Hematopoietic multipotent progenitor cell treated with erythropoietin and hydrocortisone succinate and interleukin-3 and kit ligand, for 8 days (in vitro differentiated cells): ENCODE results near the gene CEP192.

Experiments used
- DNase-seq: peaks from one replicate; pipeline ENCODE4 v3.0.0-alpha.2; 2015

The CEP192 gene

DNA sequence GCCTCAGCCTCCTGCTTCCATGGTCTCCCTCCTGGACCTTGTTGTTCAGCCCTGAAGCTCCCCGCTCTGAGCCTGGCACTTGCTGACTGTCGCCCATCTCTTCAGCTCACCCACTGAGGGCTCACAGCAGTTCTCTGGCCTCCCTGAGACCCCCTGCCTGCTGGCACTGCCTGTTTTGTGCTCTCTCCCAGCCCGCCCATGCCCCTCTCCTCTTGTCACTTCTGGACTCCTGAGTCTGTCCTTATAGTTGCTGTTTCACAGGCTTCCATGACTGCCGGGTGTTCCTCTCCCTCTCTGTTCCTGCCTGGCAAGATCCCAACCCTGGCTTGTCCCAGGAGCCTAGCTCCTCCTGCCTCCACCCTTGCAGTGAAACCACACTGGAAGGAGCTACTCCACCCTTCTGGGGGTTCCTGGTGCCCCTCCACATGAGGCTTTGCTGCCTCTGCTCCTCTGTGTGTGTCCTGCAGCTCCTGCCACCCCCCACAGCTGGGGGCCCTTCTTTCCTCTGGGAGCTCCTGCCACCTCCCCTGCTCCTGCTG, 110.6 kb downstream of the CEP192 start:
- no peak for DNase-seq

DNA sequence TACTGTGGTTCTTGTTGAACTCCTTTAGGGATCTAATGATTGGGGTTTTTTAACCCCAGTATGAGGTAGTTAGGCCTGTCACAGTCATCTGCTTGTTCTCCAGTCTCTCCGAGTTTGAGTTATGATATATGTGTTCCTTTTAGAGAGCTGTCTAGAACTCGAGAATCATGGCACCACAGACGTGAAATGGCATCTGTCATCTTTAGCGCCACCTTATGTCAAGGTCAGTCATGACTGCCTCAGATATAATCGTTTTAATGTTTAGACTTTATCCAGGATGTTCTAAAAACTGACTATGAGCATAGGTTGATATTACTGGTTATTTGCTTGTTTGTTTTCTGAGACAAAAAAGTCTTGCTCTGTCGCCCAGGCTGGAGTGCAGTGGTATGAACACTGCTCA, 112.2 kb downstream of the CEP192 start:
- DNase-seq = peak; percentile 33

DNA sequence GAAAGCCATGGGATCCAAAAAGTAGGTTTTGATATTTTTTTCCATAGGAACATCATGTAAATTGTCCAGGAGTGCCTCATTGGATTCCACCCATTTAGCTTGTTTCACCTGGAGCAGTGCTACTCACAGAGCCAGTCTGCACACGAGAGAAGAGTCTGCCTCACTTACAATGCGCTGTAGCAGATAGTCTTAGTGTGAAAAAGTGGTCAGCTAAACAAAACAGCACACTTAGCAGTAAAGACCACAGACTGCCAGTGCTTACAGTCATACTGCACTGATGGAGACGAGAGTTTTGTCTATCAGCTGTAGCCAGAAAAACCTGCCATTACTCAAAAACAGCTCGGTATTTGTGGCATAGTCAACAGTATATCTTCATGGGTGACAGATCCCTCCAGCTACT, 113.9 kb downstream of the CEP192 start:
- no peak for DNase-seq

DNA sequence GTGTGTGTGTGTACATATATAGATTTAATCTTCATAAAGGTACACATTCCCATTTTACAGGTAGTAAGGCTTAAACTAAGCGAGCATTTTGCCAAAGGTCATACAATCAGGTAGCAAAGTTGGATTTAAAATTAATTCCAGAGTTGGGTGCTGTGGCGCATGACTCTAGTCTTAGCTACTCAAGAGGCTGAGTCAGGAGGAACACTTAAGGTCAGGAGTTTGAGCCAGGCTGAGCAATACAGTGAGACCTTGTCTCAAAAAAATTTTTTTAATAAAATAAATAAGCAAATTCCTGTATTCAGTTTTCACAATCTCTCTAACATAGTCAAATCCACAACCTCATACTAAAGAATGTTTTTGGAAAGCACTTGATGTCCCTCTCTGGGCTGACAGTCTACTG, 115.9 kb downstream of the CEP192 start:
- DNase-seq = no peak

DNA sequence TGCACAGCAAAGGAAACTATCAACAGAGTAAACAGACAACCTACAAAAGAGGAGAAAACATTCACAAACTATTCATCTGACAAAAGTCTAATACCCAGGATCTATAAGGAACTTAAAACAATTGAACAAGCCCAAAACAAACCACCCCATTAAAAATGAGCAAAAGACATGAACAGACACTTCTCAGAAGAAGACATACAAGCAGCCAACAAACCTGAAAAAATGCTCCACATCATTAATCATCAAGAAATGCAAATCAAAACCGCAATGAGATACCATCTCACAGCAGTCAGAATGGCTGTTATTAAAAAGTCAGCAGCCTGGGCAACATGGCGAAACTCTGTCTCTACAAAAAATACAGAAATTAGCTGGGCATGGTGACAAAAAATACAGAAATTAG, 117.2 kb downstream of the CEP192 start:
- no peak for DNase-seq

DNA sequence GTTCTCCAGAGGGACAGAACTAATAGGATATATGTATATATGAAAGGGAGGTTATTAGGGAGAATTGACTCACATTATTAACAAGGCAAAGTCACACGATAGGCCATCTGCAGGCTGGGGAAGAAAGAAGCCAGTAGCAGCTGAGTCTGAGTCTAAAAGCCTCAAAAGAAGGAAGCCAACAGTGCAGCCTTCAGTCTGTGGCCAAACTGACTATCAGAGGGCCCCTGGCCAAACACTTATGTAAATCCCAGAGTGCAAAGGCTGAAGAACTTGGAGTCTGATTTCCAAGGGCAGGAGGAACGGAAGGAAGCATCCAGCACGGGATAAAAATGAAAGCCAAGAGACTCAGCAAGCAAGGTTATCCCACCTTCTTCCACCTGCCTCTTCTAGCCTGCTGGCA, 119.4 kb downstream of the CEP192 start:
- no peak for DNase-seq

DNA sequence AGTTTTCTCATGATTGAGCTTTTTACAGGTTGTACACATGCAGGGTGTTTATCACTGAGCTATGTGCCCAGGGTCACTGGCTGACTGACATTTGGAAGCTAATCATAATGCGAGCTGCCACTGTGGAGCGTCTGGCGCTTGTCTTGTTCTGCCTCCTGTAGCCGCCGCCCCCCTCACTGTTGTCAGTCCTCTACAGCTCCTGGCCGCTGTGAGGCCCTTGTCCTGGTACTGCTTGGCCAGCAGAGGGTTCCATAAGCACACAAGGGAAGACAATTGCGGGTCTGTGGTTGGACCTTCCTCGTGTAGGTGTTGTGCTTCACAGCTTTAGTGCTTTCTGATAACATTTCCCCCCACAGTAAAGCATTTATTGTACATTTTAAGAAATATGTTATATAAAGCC, 121.8 kb downstream of the CEP192 start:
- peak; percentile 67 for DNase-seq

DNA sequence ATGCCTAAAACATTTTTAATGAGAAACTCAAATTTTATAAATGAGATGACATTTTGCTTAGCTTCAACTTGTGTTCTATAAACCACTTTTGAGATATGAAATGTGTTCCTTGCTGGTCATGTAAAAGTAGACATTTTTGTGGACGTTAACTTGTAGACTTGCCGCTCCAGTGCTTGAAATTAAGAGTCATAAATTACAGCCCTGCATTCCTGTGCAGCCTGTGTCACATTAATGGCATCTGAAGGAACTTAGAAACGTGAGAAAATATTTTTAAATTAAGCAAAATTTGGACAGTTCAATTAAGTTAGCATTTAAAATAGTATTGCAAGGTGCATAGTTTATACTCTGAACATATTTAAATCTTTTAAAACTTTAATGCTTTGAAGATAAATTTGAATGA, 129.1 kb downstream of the CEP192 start:
- no peak for DNase-seq

DNA sequence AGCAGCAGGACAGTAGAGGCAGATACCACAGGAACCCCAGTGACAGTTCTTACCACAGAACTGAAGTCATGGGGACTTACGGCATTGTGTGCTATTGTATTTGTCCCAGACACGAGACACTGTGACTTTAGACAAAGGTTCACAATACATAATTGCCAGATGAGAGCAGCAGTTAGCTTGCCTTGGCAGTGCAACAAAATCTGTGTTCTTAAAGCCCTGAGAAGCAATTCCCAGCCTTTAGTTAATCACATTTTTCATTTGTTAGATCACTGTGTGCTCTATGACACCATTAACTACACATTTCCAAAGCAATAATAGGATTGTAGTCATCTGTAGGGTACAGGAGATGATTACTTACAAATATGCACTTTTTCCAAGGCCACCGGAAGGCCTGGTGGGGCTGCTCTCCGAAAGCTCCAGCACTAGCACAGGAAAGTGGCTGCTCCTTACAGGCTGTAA, 129.8 kb downstream of the CEP192 start:
- DNase-seq = no peak

DNA sequence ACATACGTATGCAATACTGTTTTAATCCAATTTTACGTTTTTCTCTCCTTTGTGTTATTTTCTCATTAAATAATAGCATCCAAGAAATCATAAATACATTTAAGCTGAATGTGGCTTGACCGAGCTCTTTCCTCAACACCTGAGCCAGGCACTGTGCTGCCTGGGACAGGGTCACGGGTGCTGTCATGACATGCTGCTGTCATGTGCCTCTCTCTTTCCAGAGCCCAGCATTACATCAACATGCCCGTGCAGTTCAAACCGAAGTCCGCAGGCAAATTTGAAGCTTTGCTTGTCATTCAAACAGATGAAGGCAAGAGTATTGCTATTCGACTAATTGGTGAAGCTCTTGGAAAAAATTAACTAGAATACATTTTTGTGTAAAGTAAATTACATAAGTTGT, 133.2 kb downstream of the CEP192 start:
- no peak for DNase-seq

DNA sequence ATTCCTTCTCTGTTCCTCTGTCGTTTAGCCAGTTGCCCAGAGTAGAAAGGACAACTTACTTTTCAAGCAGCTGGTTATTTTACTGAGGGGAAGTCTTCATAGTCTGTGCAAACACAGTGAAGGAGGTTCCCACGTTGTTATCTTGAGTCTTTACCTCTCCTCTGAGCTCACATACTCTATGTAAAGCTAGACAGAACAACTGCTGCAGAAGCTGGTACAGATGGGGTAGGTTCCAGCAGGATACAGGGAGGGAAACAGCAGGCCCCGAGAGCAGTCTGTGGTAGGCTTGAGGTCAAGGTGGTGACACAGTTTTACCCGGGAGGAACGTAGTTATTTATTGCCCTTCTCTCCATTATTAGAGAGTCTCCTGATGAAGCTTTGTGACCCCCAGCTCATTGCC, 134.0 kb downstream of the CEP192 start:
- no peak for DNase-seq

DNA sequence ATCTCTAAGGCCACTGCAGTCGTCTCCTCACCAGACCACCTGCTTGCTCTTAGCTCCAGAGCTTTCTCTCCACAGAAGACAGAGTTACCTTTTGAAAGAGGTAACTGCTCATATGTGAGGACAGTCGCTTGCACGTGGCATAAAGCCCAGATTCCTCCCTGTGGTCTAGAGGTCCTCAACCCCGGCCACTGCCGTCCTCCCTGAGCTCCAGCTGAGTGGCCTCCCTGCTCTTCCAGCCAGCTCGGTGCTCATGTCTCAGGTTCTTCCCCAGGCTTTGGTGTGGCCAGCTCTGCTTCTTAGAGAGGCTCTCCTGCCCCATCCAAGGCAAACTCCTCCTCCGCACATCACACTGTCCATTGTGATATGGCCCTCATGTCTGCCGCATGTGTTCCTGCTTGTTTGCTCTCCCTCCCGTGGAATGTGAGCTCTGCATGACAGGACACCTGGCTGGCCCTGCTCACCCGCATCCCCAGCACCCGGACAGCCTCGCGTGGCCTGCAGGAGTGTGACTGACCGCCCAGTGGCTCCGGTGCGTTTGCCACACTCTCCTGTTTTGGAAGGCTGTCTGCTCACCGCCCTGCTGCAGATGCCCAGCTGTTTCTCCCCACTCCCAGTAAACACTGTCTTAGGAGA, 135.9 kb downstream of the CEP192 start:
- DNase-seq = no peak

DNA sequence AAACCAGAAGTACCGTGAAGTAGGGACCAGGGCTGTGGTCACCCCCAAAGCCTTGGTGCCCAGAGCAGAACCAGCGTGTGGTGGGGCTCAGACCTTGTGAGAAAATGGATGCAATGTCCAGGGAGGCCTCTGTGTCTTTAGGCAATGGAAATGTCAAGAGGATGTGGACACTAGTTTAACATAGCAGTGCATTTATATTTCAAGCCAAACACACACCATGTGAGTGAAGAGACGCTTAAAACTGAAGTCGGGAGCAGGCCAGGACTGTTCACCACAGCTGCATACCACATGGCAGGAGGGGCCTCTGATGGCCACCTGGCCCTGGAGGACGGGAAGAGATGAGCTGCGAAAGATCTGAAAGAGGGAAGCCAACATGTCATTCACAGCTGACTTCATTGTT, 140.1 kb downstream of the CEP192 start:
- DNase-seq = no peak

DNA sequence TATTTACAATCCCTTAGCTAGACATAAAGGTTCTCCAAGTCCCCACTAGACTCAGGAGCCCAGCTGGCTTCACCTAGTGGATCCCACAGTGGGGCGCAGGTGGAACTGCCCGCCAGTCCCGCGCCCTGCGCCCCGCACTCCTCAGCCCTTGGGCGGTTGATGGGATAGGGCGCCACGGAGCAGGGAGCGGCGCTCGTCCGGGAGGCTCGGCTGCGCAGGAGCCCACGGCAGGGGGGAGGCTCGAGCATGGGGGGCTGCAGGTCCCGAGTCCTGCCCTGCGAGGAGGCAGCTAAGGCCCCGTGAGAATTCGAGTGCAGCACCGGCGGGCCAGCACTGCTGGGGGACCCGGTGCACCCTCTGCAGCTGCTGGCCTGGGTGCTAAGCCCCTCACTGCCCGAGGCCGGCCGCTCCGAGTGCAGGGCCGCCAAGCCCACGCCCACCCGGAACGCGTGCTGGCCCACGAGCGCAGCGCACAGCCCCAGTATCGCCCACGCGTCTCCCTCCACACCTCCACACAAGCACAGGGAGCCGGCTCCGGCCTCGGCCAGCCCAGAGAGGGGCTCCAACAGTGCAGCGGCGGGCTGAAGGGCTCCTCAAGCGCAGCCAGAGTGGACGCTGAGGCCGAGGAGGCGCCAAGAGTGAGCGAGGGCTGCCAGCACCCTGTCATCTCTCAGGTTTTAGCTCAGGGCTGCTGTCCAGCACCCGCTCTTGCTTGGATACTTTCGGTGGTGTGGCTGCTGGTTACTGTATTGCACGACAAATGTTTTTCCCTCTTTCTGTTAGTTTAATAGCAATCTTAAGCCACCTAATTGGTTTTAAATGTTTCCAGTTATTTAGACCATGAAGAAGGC, 143.6 kb downstream of the CEP192 start:
- no peak for DNase-seq

DNA sequence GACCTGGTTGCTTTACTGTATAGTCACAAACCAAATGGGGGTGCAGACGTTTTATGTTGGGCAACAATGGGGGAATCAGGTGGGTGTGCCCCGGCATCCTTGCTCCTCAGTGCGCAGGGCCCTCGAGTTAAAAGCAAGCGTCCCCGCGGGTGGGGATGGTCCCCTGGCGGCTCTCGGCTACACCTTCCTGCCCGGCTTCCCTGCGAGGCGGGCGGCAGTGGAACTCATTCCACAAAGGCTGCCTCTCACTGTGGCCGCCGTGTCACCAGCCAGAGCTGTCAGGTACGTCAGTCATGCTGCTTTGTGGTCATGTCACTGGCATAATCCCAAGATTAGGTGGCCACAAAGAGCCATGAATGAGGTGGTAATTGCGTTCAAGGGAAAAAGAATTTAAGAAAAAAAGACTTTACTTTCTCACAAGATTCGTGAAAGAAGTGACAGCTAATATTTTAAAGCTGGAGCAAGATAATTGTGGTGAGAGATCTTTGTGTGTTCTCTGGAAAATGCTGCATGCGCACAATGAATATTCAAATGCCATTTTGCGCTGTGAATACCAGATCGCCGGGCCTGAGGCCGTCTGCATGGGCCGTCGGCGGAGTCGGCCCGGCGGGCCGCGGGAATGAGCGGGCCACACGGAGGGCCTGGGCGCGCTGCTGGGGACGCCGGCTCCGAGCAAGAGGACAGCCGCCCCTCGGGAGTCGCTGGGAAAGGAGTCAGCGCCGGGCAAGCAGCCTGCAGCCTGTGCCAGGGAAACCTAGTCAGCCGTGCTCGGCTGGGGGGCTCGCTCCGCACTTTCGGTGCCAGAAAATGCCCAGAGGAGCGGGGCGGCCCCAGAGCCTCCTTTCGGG, 145.1 kb downstream of the CEP192 start:
- peak; percentile 73 for DNase-seq

DNA sequence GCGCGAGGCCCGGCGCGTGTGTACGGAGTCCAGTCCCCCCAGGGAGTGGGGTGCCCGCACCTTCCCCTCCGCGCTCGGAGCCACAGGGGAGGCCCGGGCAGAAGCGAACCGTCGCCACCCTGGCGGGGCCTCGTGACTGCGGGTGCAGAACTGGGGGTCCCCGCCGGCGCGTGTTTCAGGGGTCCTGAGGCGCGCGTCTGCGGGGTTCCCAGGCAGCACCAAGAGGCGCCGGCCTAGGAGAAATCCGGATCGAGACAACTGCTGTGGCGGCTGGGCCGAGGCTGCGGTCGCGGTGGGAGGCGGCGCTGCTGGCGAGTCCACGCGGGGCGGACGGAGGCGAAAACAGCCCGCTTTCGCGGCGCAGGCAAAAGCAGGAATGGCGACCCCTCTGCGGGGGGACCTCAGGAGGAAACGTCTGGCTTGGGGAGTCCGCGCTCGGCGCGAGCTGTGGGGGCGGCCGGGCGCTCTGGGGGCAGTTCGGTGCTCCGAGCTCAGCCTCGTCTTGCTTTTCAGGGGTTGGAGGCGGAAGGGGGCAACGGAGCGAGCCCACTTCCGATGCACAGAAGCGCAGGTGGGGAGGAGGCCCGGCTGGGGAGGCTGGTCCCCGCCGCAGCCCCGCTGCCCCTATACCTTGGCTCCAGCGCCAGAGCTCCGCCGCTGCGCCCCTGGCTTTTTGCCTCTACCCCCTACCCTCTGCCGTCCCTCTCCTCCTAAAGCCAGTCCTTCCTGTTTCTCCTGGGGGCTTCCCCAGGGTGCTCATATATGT, 145.9 kb downstream of the CEP192 start:
- DNase-seq = peak; percentile 43

DNA sequence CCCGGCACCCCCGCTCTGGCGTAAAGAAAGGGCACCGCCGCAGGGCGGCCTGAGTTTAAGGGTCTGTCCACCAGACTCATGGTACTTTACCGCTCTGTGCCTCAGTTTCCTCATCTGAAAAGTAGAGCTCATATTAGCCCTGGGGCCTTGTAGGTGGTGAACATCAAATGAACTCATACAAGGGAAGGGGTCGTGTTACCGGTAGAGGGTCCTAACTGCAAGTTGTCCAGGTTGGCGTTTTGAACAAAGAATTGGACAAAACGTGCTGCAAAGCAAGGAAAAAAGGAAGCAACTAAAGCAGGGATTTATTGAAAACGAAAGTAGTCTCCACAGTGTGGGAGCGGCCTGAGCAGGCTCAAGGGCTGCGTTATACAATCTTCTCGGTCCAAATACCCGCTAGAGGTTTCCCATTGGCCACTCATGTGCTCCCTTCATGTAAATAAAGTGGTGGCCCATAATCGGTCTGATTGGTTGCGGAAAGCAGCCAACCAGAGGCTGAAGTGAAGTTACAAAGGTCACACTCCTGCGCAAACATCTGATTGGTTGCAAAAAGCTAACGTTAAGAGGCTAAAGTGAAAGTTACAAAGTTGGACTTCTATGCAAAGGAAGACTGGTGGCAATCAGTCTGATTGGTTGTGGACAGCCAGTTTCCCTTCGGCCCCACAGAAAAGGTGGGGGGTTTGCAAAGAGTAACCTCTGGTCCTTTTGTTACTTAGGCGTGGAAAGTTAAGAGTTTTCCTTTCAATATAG, 146.7 kb downstream of the CEP192 start:
- peak; percentile 98 for DNase-seq

DNA sequence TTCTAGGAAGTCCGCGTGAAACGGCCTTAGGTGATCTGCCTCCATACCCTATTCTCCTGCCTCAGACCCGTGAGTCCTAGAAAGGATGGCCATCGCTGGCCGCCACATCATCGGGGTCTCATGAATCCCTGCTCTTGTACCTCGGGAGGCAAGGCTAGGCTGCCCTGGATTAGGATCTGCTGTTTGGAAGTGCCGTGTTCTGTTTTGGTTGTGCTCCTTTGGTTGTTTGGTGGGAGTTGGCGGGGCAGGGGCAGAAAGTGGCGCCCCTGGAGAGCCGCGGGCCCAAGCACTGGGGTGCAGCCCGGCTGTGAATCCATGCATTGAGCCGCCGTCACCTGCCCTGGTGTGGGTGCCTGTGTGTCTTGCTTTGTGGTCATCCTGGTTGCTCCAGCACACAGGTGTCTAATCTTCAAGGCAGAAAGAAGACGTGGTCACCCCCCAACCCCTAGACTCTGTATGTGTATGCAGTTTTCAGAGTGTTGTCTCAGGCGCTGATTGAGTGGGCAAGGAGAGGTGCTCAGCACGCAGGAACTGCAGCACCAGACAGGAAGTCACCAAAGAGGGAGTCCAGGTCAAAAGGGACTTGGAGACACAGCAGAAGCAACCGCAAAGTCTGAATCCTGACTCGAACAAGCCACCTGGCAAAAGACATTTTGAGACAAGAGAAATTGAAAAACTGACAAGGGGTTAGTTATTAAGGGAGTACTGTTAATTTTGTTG, 147.4 kb downstream of the CEP192 start:
- DNase-seq = no peak

DNA sequence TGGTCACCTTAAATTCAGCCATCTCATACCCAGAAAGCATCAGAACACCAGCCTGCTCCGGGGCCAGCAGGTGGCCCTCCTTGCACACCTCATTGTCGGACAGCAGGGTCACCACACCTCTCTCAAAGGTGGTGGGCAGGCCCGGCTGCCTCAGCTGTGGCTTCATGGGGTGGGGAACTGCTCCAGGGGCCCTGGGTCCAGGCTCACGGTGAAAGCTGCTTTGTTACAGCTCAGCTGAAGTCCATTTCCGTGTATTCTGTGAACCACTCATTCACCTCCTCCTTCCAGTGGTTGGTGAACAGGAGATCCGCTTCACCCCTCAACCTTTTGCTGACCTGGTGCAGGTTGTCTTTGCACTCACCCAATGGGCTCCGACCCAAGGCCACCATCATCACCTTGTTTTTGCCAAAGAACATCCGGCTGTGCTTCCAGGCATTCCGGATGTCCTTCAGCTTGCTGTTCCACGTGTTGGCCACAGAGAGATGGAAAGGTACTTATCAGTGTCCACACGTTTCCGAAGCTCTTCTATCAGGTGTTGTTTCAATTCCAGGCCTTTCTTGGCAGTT, 148.8 kb downstream of the CEP192 start:
- DNase-seq = no peak

DNA sequence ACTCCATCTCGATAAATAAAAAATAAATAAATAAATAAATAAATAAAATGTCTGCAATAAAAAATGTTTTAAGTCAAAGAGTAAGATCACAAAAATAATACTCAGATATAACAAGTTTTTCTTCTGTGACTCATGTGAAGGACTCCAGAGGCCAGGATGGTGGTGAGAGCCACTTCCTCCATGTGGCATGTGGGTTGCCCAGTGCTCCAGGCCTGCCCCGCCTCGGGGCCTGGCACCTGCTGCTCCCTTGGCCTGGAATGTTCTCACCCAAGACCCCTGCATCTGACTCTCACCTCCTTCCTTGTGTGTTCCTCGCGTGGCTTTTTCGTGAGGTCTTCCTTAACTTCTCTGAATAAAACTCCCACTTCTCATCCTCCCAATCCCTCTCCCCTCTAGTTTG, 150.0 kb downstream of the CEP192 start:
- DNase-seq = no peak
